Measurements from ENCODE around the gene TREM2. TPM values are rescaled to one million over a fixed set of nuclear protein-coding genes. Genes with fewer than 3 reads are reported as not detected.

Gene TREM2
- total RNA-seq, 1 donor from 2014 or later = 5.2 TPM

DNA sequence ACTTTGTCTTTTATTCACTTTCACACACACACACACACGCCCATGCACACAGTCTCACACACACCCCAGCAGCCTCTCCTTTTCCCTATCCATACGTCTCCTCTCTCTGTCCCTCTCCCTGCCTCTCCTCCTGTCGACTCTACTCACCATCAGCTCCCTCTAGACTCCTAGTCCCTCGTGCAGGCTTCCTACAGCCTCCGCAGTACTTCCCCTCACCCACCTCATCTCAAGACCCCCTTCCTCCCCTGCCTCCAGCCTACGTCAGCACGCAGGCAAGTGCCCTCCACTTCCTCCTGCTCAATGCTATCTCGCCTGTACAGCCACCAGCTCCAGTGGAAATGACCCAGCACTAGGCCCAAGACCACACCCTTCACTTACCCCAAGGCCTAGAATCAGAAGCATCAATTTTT, 38.9 kb upstream of the TREM2 start:
- TF ChIP-seq, protein P1, sequence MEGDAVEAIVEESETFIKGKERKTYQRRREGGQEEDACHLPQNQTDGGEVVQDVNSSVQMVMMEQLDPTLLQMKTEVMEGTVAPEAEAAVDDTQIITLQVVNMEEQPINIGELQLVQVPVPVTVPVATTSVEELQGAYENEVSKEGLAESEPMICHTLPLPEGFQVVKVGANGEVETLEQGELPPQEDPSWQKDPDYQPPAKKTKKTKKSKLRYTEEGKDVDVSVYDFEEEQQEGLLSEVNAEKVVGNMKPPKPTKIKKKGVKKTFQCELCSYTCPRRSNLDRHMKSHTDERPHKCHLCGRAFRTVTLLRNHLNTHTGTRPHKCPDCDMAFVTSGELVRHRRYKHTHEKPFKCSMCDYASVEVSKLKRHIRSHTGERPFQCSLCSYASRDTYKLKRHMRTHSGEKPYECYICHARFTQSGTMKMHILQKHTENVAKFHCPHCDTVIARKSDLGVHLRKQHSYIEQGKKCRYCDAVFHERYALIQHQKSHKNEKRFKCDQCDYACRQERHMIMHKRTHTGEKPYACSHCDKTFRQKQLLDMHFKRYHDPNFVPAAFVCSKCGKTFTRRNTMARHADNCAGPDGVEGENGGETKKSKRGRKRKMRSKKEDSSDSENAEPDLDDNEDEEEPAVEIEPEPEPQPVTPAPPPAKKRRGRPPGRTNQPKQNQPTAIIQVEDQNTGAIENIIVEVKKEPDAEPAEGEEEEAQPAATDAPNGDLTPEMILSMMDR (IDR thresholded peaks at IDR 0.05) = no peak
- no peak for TF ChIP-seq POLR2AphosphoS5 (IDR thresholded peaks at IDR 0.05; ENCODE audit: insufficient read depth in 1 of 2, low read depth in 1 of 2)
- Histone ChIP-seq H3K36me3 (no peaks in the 10 kb centered on the region), H3K27ac (no peak overlapping the region), H3K4me3 (no peak overlapping the region), H3K4me1 (no peaks in the 10 kb centered on the region), H3K9me3 (no peaks in the 10 kb centered on the region), H3K27me3 (no peaks in the 10 kb centered on the region)
- intact Hi-C loops (cut with DNase I) = no loop called here
- peak; percentile 60 to 89 for DNase-seq (ENCODE audit: extremely low spot score in 2 of 2)

GRCh38 chr6:41200901-41201763, 38.2 kb upstream of the TREM2 start, which contains the start of gene TREML2:
Gene TREML2, minus strand, starts transcription at chr6:41201149. Its CDS starts 141 bp downstream, at chr6:41201008.
- H3K36me3 ChIP-seq = no peaks in the 10 kb centered on the region
- H3K9me3 ChIP-seq = no peaks in the 10 kb centered on the region
- H3K27me3 ChIP-seq = no peaks in the 10 kb centered on the region
- H3K27ac ChIP-seq = no peak within 1 kb of the TSS
- intact Hi-C loops (cut with DNase I) = no loop called here
- H3K4me1 ChIP-seq = no peaks in the 10 kb centered on the region
- TF ChIP-seq POLR2A (IDR thresholded peaks at IDR 0.05) = no peak
- TF ChIP-seq, protein P1 (IDR thresholded peaks at IDR 0.05) = no peak
- TF ChIP-seq POLR2AphosphoS5 (IDR thresholded peaks at IDR 0.05; ENCODE audit: insufficient read depth in 1 of 2, low read depth in 1 of 2) = no peak
- peak; percentile 64 to 85 for DNase-seq (ENCODE audit: extremely low spot score in 2 of 2)
- H3K4me3 ChIP-seq = no peak within 1 kb of the TSS

DNA sequence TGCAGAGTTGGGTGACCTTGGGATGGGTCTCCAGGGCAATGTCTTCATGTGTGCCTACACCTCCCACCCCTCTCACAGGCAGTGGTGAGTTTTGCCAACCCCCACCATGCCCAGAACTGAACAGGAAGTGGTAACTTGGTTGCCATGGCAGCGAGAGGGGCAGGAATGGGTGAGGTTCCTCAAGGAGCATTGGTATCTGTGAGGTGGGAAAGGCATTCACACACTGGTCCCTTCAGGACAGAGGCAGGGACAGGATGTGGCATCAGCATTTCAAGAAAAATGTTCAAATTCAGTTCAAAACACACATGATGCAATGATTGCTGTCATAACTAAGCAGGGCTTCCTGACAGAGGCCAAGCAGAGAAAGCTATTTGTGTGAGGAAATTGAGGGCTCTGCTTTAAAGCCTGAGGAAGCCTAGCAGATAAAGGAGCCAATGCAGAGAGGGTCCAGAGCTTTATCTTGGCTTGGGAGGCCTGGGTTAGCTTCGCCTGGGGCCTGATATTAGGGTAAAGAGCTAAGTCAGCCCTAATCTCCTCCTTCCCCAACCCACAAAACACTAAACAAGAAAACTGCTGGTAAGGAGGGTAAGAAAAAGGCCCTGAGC, 37.5 kb upstream of the TREM2 start:
- Histone ChIP-seq H3K27me3 (no peaks in the 10 kb centered on the region), H3K27ac (no peak overlapping the region), H3K4me1 (no peaks in the 10 kb centered on the region), H3K36me3 (no peaks in the 10 kb centered on the region), H3K9me3 (no peaks in the 10 kb centered on the region), H3K4me3 (no peak overlapping the region)
- intact Hi-C loops (cut with DNase I) = no loop called here
- TF ChIP-seq, protein P1 (IDR thresholded peaks at IDR 0.05) = no peak
- TF ChIP-seq POLR2A (IDR thresholded peaks at IDR 0.05) (no peak), POLR2AphosphoS5 (IDR thresholded peaks at IDR 0.05; ENCODE audit: insufficient read depth in 1 of 2, low read depth in 1 of 2) (no peak)
- peak; percentile 52 to 86 for DNase-seq (ENCODE audit: extremely low spot score in 2 of 2)

- peak in 1 of 2 donors; percentile 64 for DNase-seq (ENCODE audit: extremely low spot score in 2 of 2)
- Histone ChIP-seq H3K4me1 (no peaks in the 10 kb centered on the region), H3K27me3 (no peaks in the 10 kb centered on the region), H3K4me3 (no peak overlapping the region), H3K36me3 (no peaks in the 10 kb centered on the region), H3K27ac (no peak overlapping the region), H3K9me3 (no peaks in the 10 kb centered on the region)
- TF ChIP-seq, protein P1 (IDR thresholded peaks at IDR 0.05) = no peak
- TF ChIP-seq POLR2A (IDR thresholded peaks at IDR 0.05) (no peak), POLR2AphosphoS5 (IDR thresholded peaks at IDR 0.05; ENCODE audit: insufficient read depth in 1 of 2, low read depth in 1 of 2) (no peak)
- intact Hi-C loops (cut with DNase I) = no loop called here
These were observed 36.8 kb upstream of the TREM2 start for GRCh38 chr6:41199552-41200246.
